D721Med (cell line): Measurements from ENCODE around the gene CROCC.

Experiments used
- DNase-seq: peaks from one replicate; pipeline ENCODE4 v3.0.0; 2011; ENCODE audit warnings: low spot score; ENCODE audit not compliant: insufficient read length
- FAIRE-seq: peaks from 2 replicates; lab custom pipeline; 2011; peaks lifted over from hg19 to GRCh38; lab: Jason Lieb, UNC
- CTCF ChIP-seq: IDR thresholded peaks from 2 replicates; pipeline ENCODE4 v1.5.1; 2012; ENCODE audit warnings: mild to moderate bottlenecking, control low read depth; ENCODE audit not compliant: insufficient read depth; ENCODE audit errors: missing control alignments

Gene CROCC

GRCh38 chr1:16998589-16998988 lies 76.9 kb downstream of the CROCC start:
- FAIRE-seq (no peak), DNase-seq (no peak)
- no peak for TF ChIP-seq CTCF

GRCh38 chr1:16999863-17000262 lies 78.1 kb downstream of the CROCC start:
- FAIRE-seq: no peak
- no peak for TF ChIP-seq CTCF
- DNase-seq: no peak

GRCh38 chr1:17001760-17002523 lies 80.2 kb downstream of the CROCC start:
- no peak for DNase-seq
- no peak for FAIRE-seq
- no peak for TF ChIP-seq CTCF

GRCh38 chr1:17002524-17002902 lies 80.8 kb downstream of the CROCC start:
- no peak for DNase-seq
- FAIRE-seq: no peak
- no peak for TF ChIP-seq CTCF

- TF ChIP-seq CTCF: no peak
- FAIRE-seq: no peak
- DNase-seq: no peak
Observed at GRCh38 chr1:17004466-17005364, 83.0 kb downstream of the CROCC start.

- no peak for TF ChIP-seq CTCF
- FAIRE-seq (no peak), DNase-seq (no peak)
Observed at GRCh38 chr1:17005365-17005740, 83.6 kb downstream of the CROCC start.
